ENCODE results near the gene ATP1B1. TPM values are rescaled to one million over a fixed set of nuclear protein-coding genes. Genes with fewer than 3 reads are reported as not detected.

Gene ATP1B1
- total and polyA plus RNA-seq, 2 of the 8 experiments (the other 6 are each of a cell fraction or from before 2014, with no cell fraction given): 16.3 to 76.5 TPM

DNA sequence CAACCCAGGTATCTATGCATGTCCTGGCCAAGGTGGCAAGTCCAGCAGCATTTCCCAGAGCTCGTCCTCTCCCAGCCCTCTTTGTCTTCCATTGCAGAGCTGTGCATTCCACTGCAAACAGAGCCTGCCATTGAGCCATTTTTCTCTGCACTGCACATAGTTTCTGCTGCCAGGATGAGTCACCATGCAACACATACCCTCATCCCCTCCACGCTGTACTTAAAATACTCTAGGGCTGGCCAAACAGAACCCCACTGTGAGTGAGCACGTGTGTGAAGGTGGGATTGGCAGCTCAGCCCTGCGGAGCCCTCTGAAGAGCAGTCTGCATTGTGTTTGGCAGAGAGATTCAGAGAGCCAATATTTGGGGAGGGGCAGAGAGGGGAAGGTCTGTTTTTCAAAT is 3.9 kb upstream of the ATP1B1 start:
- Histone ChIP-seq H3K79me2 (ENCODE audit: control insufficient read depth in 1 of 2, insufficient read depth in 2 of 2, low read length in 2 of 2) (peaks cover 5 to 7% of the 10 kb centered on the region in 2 experiments), H3K27ac (ENCODE audit: low read depth, low read length) (no peak overlapping the region), H3K79me1 (ENCODE audit: low read depth, low read length) (peaks cover 4% of the 10 kb centered on the region; the same call in 1 of the 2 replicates), H3K36me3 (ENCODE audit: control insufficient read depth in 2 of 4, insufficient read depth in 4 of 4, low read length in 3 of 4) (no peaks in the 10 kb centered on the region), H3K4me3 (ENCODE audit: extremely low read depth in 1 of 4, insufficient read depth in 2 of 4, low read depth in 3 of 4, low read length in 4 of 4) (no peak overlapping the region), H4K5ac (ENCODE audit: insufficient read length, low read depth, low read length) (no peak overlapping the region), H2BK15ac (ENCODE audit: low read length) (no peak overlapping the region), H3K18ac (ENCODE audit: extremely low read depth, low read length) (peak overlapping the region; percentile 27; the same call in 1 of the 2 replicates), H2AFZ (ENCODE audit: low read length) (peak overlapping the region; percentile 63; the same call in 1 of the 2 replicates), H2BK120ac (replicated peaks; ENCODE audit: low read depth, low read length) (no peak overlapping the region), H3K9ac (replicated peaks in 1 of 4; ENCODE audit: extremely low read depth in 1 of 4, low read depth in 3 of 4, low read length in 3 of 4) (no peak overlapping the region), H4K20me1 (replicated peaks in 1 of 2; ENCODE audit: control insufficient read depth in 1 of 2, insufficient read depth in 2 of 2, low read length in 2 of 2) (no peaks in the 10 kb centered on the region), H2BK12ac (ENCODE audit: low read depth, low read length) (peak overlapping the region; percentile 90; the same call in 1 of the 2 replicates), H2BK5ac (ENCODE audit: low read depth, low read length) (no peak overlapping the region), H3K23me2 (ENCODE audit: low read depth, low read length) (peaks cover 9% of the 10 kb centered on the region), H2AK5ac (ENCODE audit: low read depth, low read length) (0 out of 2 replicates have a peak overlapping the region, but pooled peaks have one; percentile 20), H3K23ac (ENCODE audit: insufficient read length) (no peak overlapping the region), H3K9me3 (ENCODE audit: insufficient read depth in 2 of 2, low read depth in 1 of 2, low read length in 1 of 2) (no peaks in the 10 kb centered on the region), H3K4me1 (replicated peaks in 1 of 4; ENCODE audit: control insufficient read depth in 3 of 4, insufficient read depth in 4 of 4, low read length in 3 of 4) (peaks cover 5 to 9% (median 7%) of the 10 kb centered on the region in 4 experiments; a peak in 4 of 7 replicates), H3K56ac (replicated peaks; ENCODE audit: insufficient read length, low read depth, low read length) (no peak overlapping the region), H3K14ac (ENCODE audit: insufficient read length) (no peak overlapping the region), H3K4ac (replicated peaks; ENCODE audit: insufficient read length, low read depth, low read length) (no peak overlapping the region), H4K91ac (replicated peaks; ENCODE audit: insufficient read length, low read length) (no peak overlapping the region), H3K4me2 (ENCODE audit: insufficient read depth in 1 of 2, low read depth in 2 of 2, low read length in 2 of 2) (no peak overlapping the region), H4K8ac (ENCODE audit: extremely low read depth, insufficient read depth, low read length) (no peak overlapping the region), H2BK20ac (ENCODE audit: low read length) (0 out of 2 replicates have a peak overlapping the region, but pooled peaks have one; percentile 82), H3K27me3 (replicated peaks in 1 of 4; ENCODE audit: control insufficient read depth in 3 of 4, extremely low read depth in 1 of 4, insufficient read depth in 3 of 4, low read length in 3 of 4) (no peaks in the 10 kb centered on the region; a peak in 2 of 7 replicates)
- WGBS, 2 experiments (ENCODE audit: extremely low coverage in 1 of 2, insufficient coverage in 1 of 2, insufficient read length in 1 of 2, insufficient replicate concordance in 2 of 2, low coverage in 1 of 2, low lambda C conversion rate in 2 of 2, missing lambda C conversion rate in 1 of 2): 86% methylated on average over 4 of the region's 4 CpGs; no CpG with 5 or more reads in 1 of the 2 experiments
- DNase-seq (ENCODE audit: low read depth in 1 of 2, low spot score in 2 of 2) (no peak), FAIRE-seq (no peak)
- CTCF ChIA-PET (ENCODE audit: partially characterized antibody): interaction anchor here (1.2 kb wide), 1 partner anchor 26 kb away, joined by 3 read pairs; no protein-coding TSS in a partner anchor
- POLR2A ChIA-PET (ENCODE audit: partially characterized antibody): interaction anchor here (0.5 kb wide), 1 partner anchor 31 kb away, joined by 3 read pairs; no protein-coding TSS in a partner anchor
- TF ChIP-seq, protein P1, sequence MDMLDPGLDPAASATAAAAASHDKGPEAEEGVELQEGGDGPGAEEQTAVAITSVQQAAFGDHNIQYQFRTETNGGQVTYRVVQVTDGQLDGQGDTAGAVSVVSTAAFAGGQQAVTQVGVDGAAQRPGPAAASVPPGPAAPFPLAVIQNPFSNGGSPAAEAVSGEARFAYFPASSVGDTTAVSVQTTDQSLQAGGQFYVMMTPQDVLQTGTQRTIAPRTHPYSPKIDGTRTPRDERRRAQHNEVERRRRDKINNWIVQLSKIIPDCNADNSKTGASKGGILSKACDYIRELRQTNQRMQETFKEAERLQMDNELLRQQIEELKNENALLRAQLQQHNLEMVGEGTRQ (IDR thresholded peaks at IDR 0.05; ENCODE audit: low read length): no peak
- TF ChIP-seq, protein P2, sequence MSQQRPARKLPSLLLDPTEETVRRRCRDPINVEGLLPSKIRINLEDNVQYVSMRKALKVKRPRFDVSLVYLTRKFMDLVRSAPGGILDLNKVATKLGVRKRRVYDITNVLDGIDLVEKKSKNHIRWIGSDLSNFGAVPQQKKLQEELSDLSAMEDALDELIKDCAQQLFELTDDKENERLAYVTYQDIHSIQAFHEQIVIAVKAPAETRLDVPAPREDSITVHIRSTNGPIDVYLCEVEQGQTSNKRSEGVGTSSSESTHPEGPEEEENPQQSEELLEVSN (IDR thresholded peaks at IDR 0.05): peak; percentile 37; the same call in 1 of the 2 replicates
- no peak for TF ChIP-seq CEBPB (IDR thresholded peaks at IDR 0.05; ENCODE audit: low read depth, low read length)
- TF ChIP-seq BCL11A (IDR thresholded peaks at IDR 0.05; ENCODE audit: low read depth in 2 of 2, low read length in 2 of 2): no peak
- TF ChIP-seq SP4 (IDR thresholded peaks at IDR 0.05; ENCODE audit: low read length): no peak
- no peak for TF ChIP-seq SUZ12 (IDR thresholded peaks at IDR 0.05; ENCODE audit: low read length)
- TF ChIP-seq, protein P3, sequence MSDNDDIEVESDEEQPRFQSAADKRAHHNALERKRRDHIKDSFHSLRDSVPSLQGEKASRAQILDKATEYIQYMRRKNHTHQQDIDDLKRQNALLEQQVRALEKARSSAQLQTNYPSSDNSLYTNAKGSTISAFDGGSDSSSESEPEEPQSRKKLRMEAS (IDR thresholded peaks at IDR 0.05): peak; percentile 46; the same call in 1 of the 2 replicates
- TF ChIP-seq, protein P4, sequence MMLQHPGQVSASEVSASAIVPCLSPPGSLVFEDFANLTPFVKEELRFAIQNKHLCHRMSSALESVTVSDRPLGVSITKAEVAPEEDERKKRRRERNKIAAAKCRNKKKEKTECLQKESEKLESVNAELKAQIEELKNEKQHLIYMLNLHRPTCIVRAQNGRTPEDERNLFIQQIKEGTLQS (IDR thresholded peaks at IDR 0.05; ENCODE audit: insufficient read depth, low read depth, low read length): no peak

Data from H1 (cell line).